Measurements from ENCODE around the gene ACSF3. TPM values are rescaled to one million over a fixed set of nuclear protein-coding genes. Genes with fewer than 3 reads are reported as not detected.

ACSF3 gene
- total and polyA plus RNA-seq, 2 experiments from 2014 or later: 27.6 to 32.2 TPM

DNA sequence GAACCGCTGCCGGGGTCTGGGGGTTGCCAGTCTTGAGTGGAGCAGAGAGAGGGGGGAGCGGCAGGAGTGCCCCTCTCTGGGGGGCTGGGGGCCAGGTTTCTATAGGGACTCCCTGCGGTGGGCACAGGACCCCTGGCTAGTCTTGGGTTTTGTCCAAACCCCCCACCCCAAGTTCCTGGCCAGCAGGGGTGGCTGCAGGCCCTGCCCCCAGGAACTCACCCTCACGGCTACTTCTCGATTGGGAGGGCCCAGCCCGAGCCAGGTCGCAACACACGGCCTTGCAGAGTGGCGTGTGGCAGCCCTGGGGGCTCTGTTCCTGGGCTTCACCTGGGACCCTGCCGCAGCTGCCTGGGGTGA is 78.5 kb downstream of the ACSF3 start:
- no peak for DNase-seq (ENCODE audit: low read depth in 1 of 2, low spot score in 1 of 2)
- Histone ChIP-seq H3K4me3 (no peak overlapping the region), H3K27ac (no peak overlapping the region), H3K4me1 (ENCODE audit: low read depth) (peaks cover 10% of the 10 kb centered on the region), H3K36me3 (no peaks in the 10 kb centered on the region), H3K9me3 (ENCODE audit: low read depth) (no peaks in the 10 kb centered on the region), H3K27me3 (peaks cover 18% of the 10 kb centered on the region)
- TF ChIP-seq, protein P1, sequence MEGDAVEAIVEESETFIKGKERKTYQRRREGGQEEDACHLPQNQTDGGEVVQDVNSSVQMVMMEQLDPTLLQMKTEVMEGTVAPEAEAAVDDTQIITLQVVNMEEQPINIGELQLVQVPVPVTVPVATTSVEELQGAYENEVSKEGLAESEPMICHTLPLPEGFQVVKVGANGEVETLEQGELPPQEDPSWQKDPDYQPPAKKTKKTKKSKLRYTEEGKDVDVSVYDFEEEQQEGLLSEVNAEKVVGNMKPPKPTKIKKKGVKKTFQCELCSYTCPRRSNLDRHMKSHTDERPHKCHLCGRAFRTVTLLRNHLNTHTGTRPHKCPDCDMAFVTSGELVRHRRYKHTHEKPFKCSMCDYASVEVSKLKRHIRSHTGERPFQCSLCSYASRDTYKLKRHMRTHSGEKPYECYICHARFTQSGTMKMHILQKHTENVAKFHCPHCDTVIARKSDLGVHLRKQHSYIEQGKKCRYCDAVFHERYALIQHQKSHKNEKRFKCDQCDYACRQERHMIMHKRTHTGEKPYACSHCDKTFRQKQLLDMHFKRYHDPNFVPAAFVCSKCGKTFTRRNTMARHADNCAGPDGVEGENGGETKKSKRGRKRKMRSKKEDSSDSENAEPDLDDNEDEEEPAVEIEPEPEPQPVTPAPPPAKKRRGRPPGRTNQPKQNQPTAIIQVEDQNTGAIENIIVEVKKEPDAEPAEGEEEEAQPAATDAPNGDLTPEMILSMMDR (IDR thresholded peaks at IDR 0.05; ENCODE audit: low read depth, low read length): no peak

DNA sequence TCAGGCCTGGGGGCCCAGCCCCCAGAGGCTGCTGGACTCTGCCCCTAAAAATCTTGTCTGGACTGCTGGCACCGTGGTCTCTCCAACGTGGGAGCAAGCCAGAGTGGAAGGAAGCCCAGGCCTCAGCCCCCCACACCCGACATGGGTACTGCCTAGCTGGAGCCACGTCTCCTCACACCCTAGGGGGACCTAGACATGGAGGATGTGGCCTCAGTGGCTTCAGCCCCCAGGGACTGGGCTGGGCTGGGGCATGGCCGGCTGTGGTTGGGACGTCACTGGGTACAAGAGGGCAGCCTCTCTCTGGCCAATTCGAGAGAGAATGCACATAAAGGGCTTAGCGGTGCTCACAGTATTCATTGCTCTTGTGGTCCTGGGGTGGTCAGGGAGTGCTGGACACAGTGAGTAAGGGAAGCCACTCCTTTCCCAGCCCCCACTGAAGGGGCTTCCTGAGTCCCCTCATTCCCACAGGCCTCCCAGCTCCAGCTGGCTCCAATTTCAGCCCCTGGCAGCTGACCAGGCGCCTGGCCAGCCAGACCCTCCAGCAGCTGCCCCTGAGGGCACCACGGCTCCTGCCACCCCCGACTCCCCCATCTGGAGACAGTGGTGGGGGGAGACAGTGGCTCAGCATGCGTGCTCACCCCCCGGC is 79.0 kb downstream of the ACSF3 start:
- H3K27me3 ChIP-seq: peaks cover 18% of the 10 kb centered on the region
- no peak overlapping the region for H3K27ac ChIP-seq
- TF ChIP-seq, protein P1 (IDR thresholded peaks at IDR 0.05; ENCODE audit: low read depth, low read length): no peak
- H3K4me1 ChIP-seq (ENCODE audit: low read depth): peaks cover 10% of the 10 kb centered on the region
- no peak for DNase-seq (ENCODE audit: low read depth in 1 of 2, low spot score in 1 of 2)
- no peaks in the 10 kb centered on the region for H3K9me3 ChIP-seq (ENCODE audit: low read depth)
- no peak overlapping the region for H3K4me3 ChIP-seq
- H3K36me3 ChIP-seq: no peaks in the 10 kb centered on the region

DNA sequence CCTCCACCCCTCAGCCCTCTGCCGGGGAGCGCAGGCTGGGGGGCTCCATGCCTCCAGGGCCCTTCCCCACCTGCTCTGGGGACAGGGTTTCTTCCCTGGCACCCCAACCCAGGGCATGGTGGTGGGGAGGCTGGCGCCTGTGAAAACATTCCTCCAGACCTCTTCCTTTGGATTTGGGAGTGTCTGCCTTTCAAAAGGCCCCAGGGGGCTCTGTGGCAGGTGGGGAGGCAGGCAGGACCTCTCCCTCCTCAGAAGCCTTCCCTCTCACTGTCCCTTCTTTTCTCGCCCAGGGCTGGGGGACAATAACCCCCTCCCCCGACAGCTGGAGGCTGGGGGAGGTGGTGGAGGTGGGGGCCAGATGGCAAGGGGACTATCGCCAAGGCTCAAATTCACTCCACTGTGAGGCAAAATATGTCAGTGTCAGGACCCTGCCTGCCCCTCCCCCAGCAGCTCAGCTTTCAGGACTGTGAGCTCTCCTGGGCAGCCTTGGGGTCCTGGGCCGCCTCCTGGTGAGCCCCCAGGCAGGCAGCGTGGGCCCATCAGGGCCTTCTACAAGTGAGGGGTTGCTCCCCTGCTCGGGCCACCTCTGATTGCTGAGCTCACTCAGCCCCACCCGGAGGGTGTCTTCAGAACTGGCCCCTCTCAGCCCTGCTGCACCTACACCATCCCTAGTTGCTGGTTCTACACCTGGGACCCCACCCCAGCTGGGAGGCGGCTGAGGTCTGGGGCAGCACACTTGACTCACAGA is 79.7 kb downstream of the ACSF3 start:
- H3K9me3 ChIP-seq (ENCODE audit: low read depth): no peaks in the 10 kb centered on the region
- H3K27ac ChIP-seq: no peak overlapping the region
- H3K36me3 ChIP-seq: no peaks in the 10 kb centered on the region
- no peak for DNase-seq (ENCODE audit: low read depth in 1 of 2, low spot score in 1 of 2)
- H3K4me3 ChIP-seq: no peak overlapping the region
- TF ChIP-seq, protein P1 (IDR thresholded peaks at IDR 0.05; ENCODE audit: low read depth, low read length): no peak
- peaks cover 18% of the 10 kb centered on the region for H3K27me3 ChIP-seq
- H3K4me1 ChIP-seq (ENCODE audit: low read depth): peaks cover 10% of the 10 kb centered on the region

DNA sequence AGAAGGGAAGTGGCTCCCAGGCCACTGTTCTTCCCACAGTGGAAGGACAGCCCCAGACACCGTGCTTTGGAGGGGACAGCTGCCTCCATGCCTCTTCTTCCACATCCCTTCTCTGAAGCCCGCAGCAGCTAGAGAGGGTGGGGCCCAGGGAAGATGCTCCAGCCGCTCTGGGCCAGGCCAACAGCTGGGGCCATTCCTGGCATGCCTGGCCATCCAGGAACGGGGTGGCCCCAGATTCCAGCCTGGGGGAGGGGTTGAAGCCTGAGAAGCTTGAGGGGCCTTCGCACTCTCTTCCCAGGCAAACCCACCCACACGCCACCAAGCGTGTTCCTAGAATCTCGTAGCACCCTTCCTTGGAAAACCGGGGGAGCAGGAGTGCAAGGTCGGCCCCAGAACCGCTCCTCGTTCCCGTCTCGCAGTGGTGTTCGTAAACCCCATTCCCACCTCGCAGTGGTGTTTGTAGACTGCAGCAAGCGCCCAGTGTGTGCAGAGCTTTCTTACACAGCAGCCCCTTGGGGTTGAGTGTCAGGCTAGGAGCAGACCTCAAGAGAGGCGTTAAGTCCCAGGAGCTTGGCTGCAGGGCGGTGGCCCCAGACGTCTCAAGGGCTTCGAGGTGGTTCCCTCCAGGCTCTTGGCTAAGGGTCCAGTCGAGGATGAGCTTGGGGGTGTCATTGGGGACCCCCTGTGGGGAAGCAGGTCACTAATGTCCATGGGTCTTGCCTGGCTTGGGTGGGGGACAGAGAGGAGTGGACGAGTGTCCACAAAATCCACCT is 80.6 kb downstream of the ACSF3 start:
- no peak for DNase-seq (ENCODE audit: low read depth in 1 of 2, low spot score in 1 of 2)
- H3K36me3 ChIP-seq: no peaks in the 10 kb centered on the region
- H3K4me3 ChIP-seq: no peak overlapping the region
- peaks cover 10% of the 10 kb centered on the region for H3K4me1 ChIP-seq (ENCODE audit: low read depth)
- H3K9me3 ChIP-seq (ENCODE audit: low read depth): no peaks in the 10 kb centered on the region
- H3K27ac ChIP-seq: no peak overlapping the region
- TF ChIP-seq, protein P1 (IDR thresholded peaks at IDR 0.05; ENCODE audit: low read depth, low read length): no peak
- peaks cover 18% of the 10 kb centered on the region for H3K27me3 ChIP-seq

DNA sequence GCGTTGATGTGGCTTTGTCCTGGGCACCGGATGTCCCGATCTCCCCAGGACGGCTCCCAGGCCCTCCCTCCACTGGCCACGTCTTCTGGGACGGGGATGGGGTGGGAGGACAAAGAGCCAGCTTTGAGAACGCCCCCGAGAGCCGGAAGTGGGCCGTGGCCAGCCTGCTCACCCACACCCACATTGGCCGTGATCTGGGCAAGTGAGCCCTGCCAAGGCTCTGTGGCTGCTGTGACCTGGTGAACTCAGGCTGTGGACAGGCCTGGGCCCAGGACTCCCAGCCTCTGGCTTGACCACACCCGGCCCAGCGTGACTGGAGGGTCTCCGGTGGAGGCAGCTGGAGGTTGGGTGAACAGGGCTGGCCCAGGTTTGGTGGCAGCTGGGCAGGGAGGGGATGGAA is 81.2 kb downstream of the ACSF3 start:
- peak in 1 of 2 donors; percentile 42 for DNase-seq (ENCODE audit: low read depth in 1 of 2, low spot score in 1 of 2)
- H3K4me1 ChIP-seq (ENCODE audit: low read depth): peaks cover 10% of the 10 kb centered on the region

More for the DNA sequence above, 81.2 kb downstream of the ACSF3 start:
- no peaks in the 10 kb centered on the region for H3K36me3 ChIP-seq
- H3K27ac ChIP-seq: no peak overlapping the region
- peaks cover 14% of the 10 kb centered on the region for H3K27me3 ChIP-seq
- H3K9me3 ChIP-seq (ENCODE audit: low read depth): no peaks in the 10 kb centered on the region
- TF ChIP-seq, protein P1 (IDR thresholded peaks at IDR 0.05; ENCODE audit: low read depth, low read length): no peak
- H3K4me3 ChIP-seq: no peak overlapping the region
